ENCODE data around the gene WDR54.

WDR54 gene

DNA sequence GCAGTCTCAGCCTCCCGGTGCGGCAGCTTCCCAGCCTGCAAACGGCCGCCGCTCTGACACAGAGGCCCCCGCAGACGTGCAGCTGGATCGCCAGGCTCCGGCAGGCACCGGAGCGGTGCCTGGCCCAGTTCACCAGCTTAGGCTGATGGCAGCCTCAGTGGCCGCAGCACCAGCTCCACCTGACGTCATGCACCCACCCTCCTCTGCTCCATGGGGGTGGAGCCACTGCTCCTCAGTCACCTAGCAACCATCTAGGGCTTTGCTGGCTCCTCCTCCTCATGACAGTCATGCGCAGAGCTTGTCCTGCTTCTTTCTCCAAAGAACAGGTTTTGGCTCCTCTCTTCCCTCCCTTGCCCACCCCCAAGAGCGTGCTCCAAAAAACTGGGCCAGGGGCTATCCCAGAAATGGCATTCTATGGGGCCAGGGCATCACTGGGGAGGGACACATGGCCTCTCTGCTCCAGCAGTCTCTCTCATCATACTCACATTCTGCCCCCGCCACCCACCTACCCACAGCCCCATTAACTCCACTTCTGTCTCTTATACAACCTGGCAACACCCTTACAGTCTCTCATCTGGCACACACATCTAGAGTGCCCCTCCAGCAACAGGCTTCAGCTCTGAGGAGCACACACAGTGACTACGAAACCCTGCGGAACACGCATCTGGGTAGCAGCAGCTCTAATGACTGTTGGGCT, 46.9 kb upstream of the WDR54 start:
- ATAC-seq (ENCODE audit: low read depth): peak; percentile 59; the same call in 1 of the 3 replicates

DNA sequence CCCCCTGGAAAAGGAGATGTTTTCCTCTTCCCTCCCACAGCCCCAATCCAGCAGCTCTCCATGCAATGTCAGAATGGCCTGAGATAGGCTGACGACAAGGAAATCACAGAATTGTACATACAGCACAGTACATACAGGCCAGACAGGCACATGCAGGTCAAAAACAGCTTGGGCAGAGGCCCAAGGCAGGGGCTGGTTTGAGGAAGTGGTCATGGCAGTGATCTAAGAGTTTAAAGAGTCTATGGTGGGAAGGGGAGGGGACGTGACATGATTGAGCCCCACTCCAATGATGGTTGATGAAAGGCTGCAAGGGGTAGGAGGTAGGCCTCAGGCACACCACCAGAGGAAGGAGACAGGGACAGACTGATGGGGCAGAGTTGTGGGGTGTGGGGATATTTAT, 45.7 kb upstream of the WDR54 start:
- H3K4me1 ChIP-seq (ENCODE audit: insufficient read depth, poor library complexity, severe bottlenecking): no peaks in the 10 kb centered on the region
- ATAC-seq (ENCODE audit: low read depth) (no peak), DNase-seq (ENCODE audit: low spot score) (no peak)
- no peak overlapping the region for H3K27ac ChIP-seq (ENCODE audit: poor library complexity, severe bottlenecking)
- H3K9me3 ChIP-seq (ENCODE audit: severe bottlenecking): no peaks in the 10 kb centered on the region
- no peak overlapping the region for H3K4me3 ChIP-seq (ENCODE audit: severe bottlenecking)
- peaks cover 25% of the 10 kb centered on the region for H3K36me3 ChIP-seq (ENCODE audit: low read depth)
- no peaks in the 10 kb centered on the region for H3K27me3 ChIP-seq (ENCODE audit: insufficient read depth, poor library complexity, severe bottlenecking)
- TF ChIP-seq, protein P1, sequence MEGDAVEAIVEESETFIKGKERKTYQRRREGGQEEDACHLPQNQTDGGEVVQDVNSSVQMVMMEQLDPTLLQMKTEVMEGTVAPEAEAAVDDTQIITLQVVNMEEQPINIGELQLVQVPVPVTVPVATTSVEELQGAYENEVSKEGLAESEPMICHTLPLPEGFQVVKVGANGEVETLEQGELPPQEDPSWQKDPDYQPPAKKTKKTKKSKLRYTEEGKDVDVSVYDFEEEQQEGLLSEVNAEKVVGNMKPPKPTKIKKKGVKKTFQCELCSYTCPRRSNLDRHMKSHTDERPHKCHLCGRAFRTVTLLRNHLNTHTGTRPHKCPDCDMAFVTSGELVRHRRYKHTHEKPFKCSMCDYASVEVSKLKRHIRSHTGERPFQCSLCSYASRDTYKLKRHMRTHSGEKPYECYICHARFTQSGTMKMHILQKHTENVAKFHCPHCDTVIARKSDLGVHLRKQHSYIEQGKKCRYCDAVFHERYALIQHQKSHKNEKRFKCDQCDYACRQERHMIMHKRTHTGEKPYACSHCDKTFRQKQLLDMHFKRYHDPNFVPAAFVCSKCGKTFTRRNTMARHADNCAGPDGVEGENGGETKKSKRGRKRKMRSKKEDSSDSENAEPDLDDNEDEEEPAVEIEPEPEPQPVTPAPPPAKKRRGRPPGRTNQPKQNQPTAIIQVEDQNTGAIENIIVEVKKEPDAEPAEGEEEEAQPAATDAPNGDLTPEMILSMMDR (IDR thresholded peaks at IDR 0.05; ENCODE audit: poor library complexity, severe bottlenecking): no peak

More for the DNA sequence above, 46.9 kb upstream of the WDR54 start:
- no peak overlapping the region for H3K4me3 ChIP-seq (ENCODE audit: severe bottlenecking)
- H3K36me3 ChIP-seq (ENCODE audit: low read depth): peaks cover 34% of the 10 kb centered on the region
- TF ChIP-seq, protein P1 (IDR thresholded peaks at IDR 0.05; ENCODE audit: poor library complexity, severe bottlenecking): no peak
- H3K4me1 ChIP-seq (ENCODE audit: insufficient read depth, poor library complexity, severe bottlenecking): no peaks in the 10 kb centered on the region
- H3K27me3 ChIP-seq (ENCODE audit: insufficient read depth, poor library complexity, severe bottlenecking): no peaks in the 10 kb centered on the region
- no peaks in the 10 kb centered on the region for H3K9me3 ChIP-seq (ENCODE audit: severe bottlenecking)
- no peak for DNase-seq (ENCODE audit: low spot score)
- H3K27ac ChIP-seq (ENCODE audit: poor library complexity, severe bottlenecking): no peak overlapping the region

DNA sequence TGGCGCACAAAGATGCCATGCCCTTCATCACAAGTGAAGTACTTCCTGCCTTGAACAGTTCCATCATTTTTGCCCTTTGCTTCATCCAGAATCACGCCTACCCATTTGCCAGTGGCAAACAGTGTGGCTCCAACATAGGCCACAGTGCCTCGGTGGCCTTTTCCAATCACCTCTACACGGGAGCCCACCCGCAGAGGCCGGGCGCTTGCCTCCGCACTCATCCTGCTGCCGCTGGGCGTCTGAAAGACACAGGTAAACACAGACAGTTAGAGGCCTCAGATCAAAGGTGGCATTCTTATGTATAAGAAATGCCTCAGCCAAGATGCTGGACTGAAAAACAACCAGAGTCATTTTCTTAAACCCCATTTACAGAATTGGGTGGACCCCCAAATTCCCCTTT, 43.5 kb upstream of the WDR54 start:
- H3K9me3 ChIP-seq (ENCODE audit: severe bottlenecking): no peaks in the 10 kb centered on the region
- H3K27ac ChIP-seq (ENCODE audit: poor library complexity, severe bottlenecking): no peak overlapping the region
- H3K36me3 ChIP-seq (ENCODE audit: low read depth): peaks cover 18% of the 10 kb centered on the region
- no peak for ATAC-seq (ENCODE audit: low read depth)
- no peaks in the 10 kb centered on the region for H3K27me3 ChIP-seq (ENCODE audit: insufficient read depth, poor library complexity, severe bottlenecking)
- TF ChIP-seq, protein P1 (IDR thresholded peaks at IDR 0.05; ENCODE audit: poor library complexity, severe bottlenecking): no peak
- no peak overlapping the region for H3K4me3 ChIP-seq (ENCODE audit: severe bottlenecking)
- no peak for DNase-seq (ENCODE audit: low spot score)
- H3K4me1 ChIP-seq (ENCODE audit: insufficient read depth, poor library complexity, severe bottlenecking): no peaks in the 10 kb centered on the region

DNA sequence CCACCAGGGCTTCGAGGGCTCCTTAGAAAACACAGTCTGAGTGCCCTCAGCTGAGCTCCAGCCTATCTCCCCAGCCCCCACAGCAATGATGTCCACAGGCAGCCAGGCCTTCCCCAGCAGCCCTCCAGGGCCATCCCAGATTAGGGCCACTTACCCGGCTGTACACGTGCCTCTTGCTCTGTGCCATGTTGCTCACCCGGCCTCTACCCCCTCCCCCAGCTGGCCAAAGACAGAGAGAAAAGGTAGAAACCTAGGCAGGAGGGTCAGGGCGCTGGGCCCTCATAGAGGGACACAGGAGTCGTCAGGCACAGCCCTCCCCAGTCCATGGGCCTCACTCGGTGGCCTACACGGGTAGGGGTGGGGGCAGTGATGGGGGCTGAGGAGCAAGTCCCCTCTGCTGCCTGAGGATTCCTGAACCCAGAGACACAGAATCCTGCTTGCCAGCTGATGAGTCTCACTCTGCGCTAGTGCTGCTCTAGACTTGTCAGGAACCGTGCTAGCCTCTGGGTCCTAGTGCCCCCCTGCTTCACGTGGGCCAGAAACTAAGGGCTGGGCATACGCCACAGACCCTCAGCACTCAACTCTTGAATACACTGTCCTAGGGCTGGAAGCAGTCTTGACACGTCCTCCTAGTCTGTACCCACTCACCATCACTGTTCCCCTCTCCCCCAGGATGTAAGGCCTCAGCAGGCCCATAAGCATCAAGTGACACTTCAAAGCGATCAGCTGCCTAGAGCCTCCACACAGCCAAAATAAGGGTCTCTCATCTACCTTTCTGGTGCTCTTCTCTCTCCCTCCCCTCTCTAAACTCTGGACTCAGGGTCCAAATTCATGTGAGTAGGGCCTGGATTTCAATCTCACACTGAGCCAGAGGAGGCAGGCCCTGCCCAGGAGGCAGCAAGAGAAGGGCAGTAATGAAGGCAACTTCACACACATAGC, 41.4 kb upstream of the WDR54 start, which contains the start of gene DCTN1:
TSS of gene DCTN1 (minus strand) at position 461 of the 939 bp plus-strand sequence. CDS start at position 187, 274 bp downstream.
- peaks cover 34% of the 10 kb centered on the region for H3K36me3 ChIP-seq (ENCODE audit: low read depth)
- no peaks in the 10 kb centered on the region for H3K27me3 ChIP-seq (ENCODE audit: insufficient read depth, poor library complexity, severe bottlenecking)
- H3K4me1 ChIP-seq (ENCODE audit: insufficient read depth, poor library complexity, severe bottlenecking): peaks cover 6% of the 10 kb centered on the region
- DNase-seq (ENCODE audit: low spot score): no peak
- H3K9me3 ChIP-seq (ENCODE audit: severe bottlenecking): no peaks in the 10 kb centered on the region
- ATAC-seq (ENCODE audit: low read depth): peak; percentile 89
- no peak within 1 kb of the TSS for H3K4me3 ChIP-seq (ENCODE audit: severe bottlenecking)
- H3K27ac ChIP-seq (ENCODE audit: poor library complexity, severe bottlenecking): no peak within 1 kb of the TSS
- TF ChIP-seq, protein P1 (IDR thresholded peaks at IDR 0.05; ENCODE audit: poor library complexity, severe bottlenecking): no peak

Data from RWPE2 (cell line).